SK-N-SH (cell line): ENCODE data around the gene BRD2. TPM values are rescaled to one million over a fixed set of nuclear protein-coding genes. Genes with fewer than 3 reads are reported as not detected.

Source experiments
- CTCF ChIA-PET: fragments of 300-600, 350-600 bp; formaldehyde crosslinking; extraction: SDS; loops from one replicate; lab custom pipeline; 2021; lab: Yijun Ruan, JAX
- POLR2A ChIA-PET: fragments of 350-600 bp; sonication (Branson Sonifier 250); formaldehyde crosslinking; extraction: SDS; loops from one replicate; lab custom pipeline; 2020; ENCODE audit warnings: antibody characterized with exemption, inconsistent platforms; lab: Yijun Ruan, JAX
- DNase-seq: peaks from one replicate; pipeline ENCODE4 v3.0.0; 2012
- H2AFZ ChIP-seq: fragments of 200-600 bp; sonication (generic); 2 replicates; pipeline ENCODE4 v1.8.1; 2016; ENCODE audit warnings: antibody characterized with exemption, mild to moderate bottlenecking, low read depth
- H3F3A ChIP-seq: fragments of 200-600 bp; sonication (generic); replicated peaks from 2 replicates; pipeline ENCODE3; 2016; ENCODE audit warnings: antibody characterized with exemption, mild to moderate bottlenecking; ENCODE audit not compliant: insufficient read depth
- H3K27ac ChIP-seq, 2 experiments: fragments of 200-500 bp in 1 of 2; fragments of 200-600 bp in 1 of 2; sonication (Bioruptor generic) in 1 of 2; sonication (generic), shearing (Covaris generic) in 1 of 2; 2 replicates each; pipeline versions ENCODE4 v1.5.1 to v1.6.1; 2014 to 2016; ENCODE audit warnings: low read depth in 2 of 2, inconsistent platforms in 1 of 2, low read length in 1 of 2, mild to moderate bottlenecking in 1 of 2, mixed read lengths in 1 of 2
- H3K27me3 ChIP-seq: fragments of 200-600 bp; sonication (generic), shearing (Covaris generic); 2 replicates; pipeline ENCODE4 v1.6.1; 2016; ENCODE audit warnings: mixed run types; ENCODE audit not compliant: insufficient read depth
- H3K36me3 ChIP-seq, 2 experiments: fragments of 200-500 bp in 1 of 2; fragments of 200-600 bp in 1 of 2; sonication (Bioruptor generic) in 1 of 2; sonication (generic) in 1 of 2; replicated peaks in 1 of 2; 2 replicates each; pipeline versions ENCODE3 to v1.5.1; 2014 to 2016; ENCODE audit warnings: low read length in 1 of 2, mild to moderate bottlenecking in 1 of 2; ENCODE audit not compliant: insufficient read depth in 2 of 2, control insufficient read depth in 1 of 2
- H3K4me1 ChIP-seq, 2 experiments: fragments of 200-500 bp in 1 of 2; fragments of 200-600 bp in 1 of 2; sonication (Bioruptor generic) in 1 of 2; sonication (generic), shearing (Covaris generic) in 1 of 2; 2 replicates each; pipeline versions ENCODE4 v1.5.1 to v1.6.1; 2014 to 2016; ENCODE audit warnings: low read depth in 1 of 2, low read length in 1 of 2, mixed run types in 1 of 2; ENCODE audit not compliant: insufficient read depth in 2 of 2, control insufficient read depth in 1 of 2
- H3K4me2 ChIP-seq: fragments of 200-600 bp; sonication (generic), shearing (Covaris generic); 2 replicates; pipeline ENCODE4 v1.6.1; 2017; ENCODE audit warnings: mixed run types
- H3K4me3 ChIP-seq, 2 experiments: fragments of 200-500 bp in 1 of 2; fragments of 200-600 bp in 1 of 2; sonication (Bioruptor generic) in 1 of 2; sonication (generic), shearing (Covaris generic) in 1 of 2; 2 replicates each; pipeline versions ENCODE4 v1.5.1 to v1.8.1; 2014 to 2016; ENCODE audit warnings: low read depth in 2 of 2, inconsistent platforms in 1 of 2, low read length in 1 of 2, mild to moderate bottlenecking in 1 of 2, mixed read lengths in 1 of 2, moderate library complexity in 1 of 2
- H3K79me2 ChIP-seq: fragments of 200-600 bp; sonication (generic); 2 replicates; pipeline ENCODE4 v1.8.1; 2017; ENCODE audit warnings: mild to moderate bottlenecking; ENCODE audit not compliant: insufficient read depth
- H3K9ac ChIP-seq: fragments of 200-600 bp; sonication (generic); 2 replicates; pipeline ENCODE4 v1.6.1; 2017; ENCODE audit warnings: mixed run types
- H3K9me2 ChIP-seq: fragments of 200-600 bp; sonication (generic); 2 replicates; pipeline ENCODE4 v1.6.1; 2017; ENCODE audit warnings: mixed run types
- H3K9me3 ChIP-seq: fragments of 200-600 bp; sonication (generic); 2 replicates; pipeline ENCODE4 v1.6.1; 2017; ENCODE audit warnings: mixed run types, mild to moderate bottlenecking, moderate library complexity
- H4K20me1 ChIP-seq: fragments of 200-600 bp; sonication (generic); 2 replicates; pipeline ENCODE4 v1.6.1; 2017; ENCODE audit warnings: mild to moderate bottlenecking, mixed run types; ENCODE audit not compliant: insufficient read depth
- EZH2phosphoT487 ChIP-seq: fragments of 200-600 bp; sonication (generic); IDR thresholded peaks from 2 replicates; pipeline ENCODE4 v1.6.1; 2017; ENCODE audit warnings: low read depth, mixed run types, mild to moderate bottlenecking, antibody characterized with exemption, moderate library complexity, borderline replicate concordance
- FOSL2 ChIP-seq: IDR thresholded peaks from 2 replicates; pipeline ENCODE4 v1.4.0; 2012; ENCODE audit warnings: low read depth, mild to moderate bottlenecking, moderate library complexity, borderline replicate concordance
- GABPA ChIP-seq: IDR thresholded peaks from 2 replicates; pipeline ENCODE4 v1.4.0; 2012; ENCODE audit warnings: low read depth, mild to moderate bottlenecking
- GATA2 ChIP-seq: sonication (generic); formaldehyde crosslinking; IDR thresholded peaks from 2 replicates; pipeline ENCODE4 v1.5.0; 2020; ENCODE audit warnings: mild to moderate bottlenecking, missing genetic modification reagents
- IRF3 ChIP-seq: fragments of 150-350 bp; IDR thresholded peaks from 2 replicates; pipeline ENCODE4 v1.6.1; 2016; ENCODE audit warnings: mild to moderate bottlenecking, low read depth, low read length
- JUND ChIP-seq: IDR thresholded peaks from 2 replicates; pipeline ENCODE4 v1.4.0; 2012
- NFIC ChIP-seq: IDR thresholded peaks from 2 replicates; pipeline ENCODE4 v1.4.0; 2012; ENCODE audit warnings: borderline replicate concordance
- NRF1 ChIP-seq: IDR thresholded peaks from 2 replicates; pipeline ENCODE4 v1.6.1; 2012; ENCODE audit warnings: low read depth, mild to moderate bottlenecking, low read length
- POLR2AphosphoS5 ChIP-seq: IDR thresholded peaks from 2 replicates; pipeline ENCODE4 v1.6.1; 2012; ENCODE audit warnings: low read depth, low read length
- RAD21 ChIP-seq: IDR thresholded peaks from 2 replicates; pipeline ENCODE4 v1.6.1; 2012; ENCODE audit warnings: mild to moderate bottlenecking, low read length
- RCOR1 ChIP-seq: fragments of 150-350 bp; IDR thresholded peaks from 2 replicates; pipeline ENCODE4 v1.6.1; 2017; ENCODE audit warnings: antibody characterized with exemption, low read length
- RXRA ChIP-seq: IDR thresholded peaks from 2 replicates; pipeline ENCODE4 v1.4.0; 2012; ENCODE audit warnings: low read depth, mild to moderate bottlenecking, borderline replicate concordance
- TAF1 ChIP-seq: IDR thresholded peaks from 2 replicates; pipeline ENCODE4 v1.6.1; 2012; ENCODE audit warnings: low read depth, mild to moderate bottlenecking, low read length, moderate library complexity, borderline replicate concordance
- USF1 ChIP-seq: IDR thresholded peaks from 2 replicates; pipeline ENCODE4 v1.4.0; 2012; ENCODE audit warnings: low read depth, borderline replicate concordance
- USF2 ChIP-seq: fragments of 150-350 bp; IDR thresholded peaks from 2 replicates; pipeline ENCODE4 v1.6.1; 2017; ENCODE audit warnings: antibody characterized with exemption, low read length, low read depth, borderline replicate concordance
- YY1 ChIP-seq: IDR thresholded peaks from 2 replicates; pipeline ENCODE4 v1.4.0; 2012; ENCODE audit warnings: low read depth, mild to moderate bottlenecking
- WGBS: methylation state at CpG from one replicate; pipeline ENCODE4 v1.1.6; 2017; ENCODE audit warnings: low lambda C conversion rate; 5-methylcytosine and 5-hydroxymethylcytosine counted together
- polyA plus RNA-seq, 3 experiments: library from polyadenylated mRNA; depleted of rRNA; stranded (reverse); fragments of >200 nt; gene quantifications; 2 replicates each; pipeline ENCODE4 v1.2.3, GENCODE V29; 2012
- TF ChIP-seq, protein P1 (sequence below): IDR thresholded peaks from 2 replicates; pipeline ENCODE4; 2012
- TF ChIP-seq, protein P2 (sequence below): IDR thresholded peaks from 2 replicates; pipeline ENCODE4 v1.4.0; 2012; ENCODE audit warnings: low read depth
- TF ChIP-seq, protein P3 (sequence below): IDR thresholded peaks from 2 replicates; pipeline ENCODE4 v1.4.0; 2012; ENCODE audit warnings: low read depth, borderline replicate concordance

BRD2 gene
- polyA plus RNA-seq, 1 of the 3 experiments (the other 2 are of a cell fraction) = 104 TPM

DNA sequence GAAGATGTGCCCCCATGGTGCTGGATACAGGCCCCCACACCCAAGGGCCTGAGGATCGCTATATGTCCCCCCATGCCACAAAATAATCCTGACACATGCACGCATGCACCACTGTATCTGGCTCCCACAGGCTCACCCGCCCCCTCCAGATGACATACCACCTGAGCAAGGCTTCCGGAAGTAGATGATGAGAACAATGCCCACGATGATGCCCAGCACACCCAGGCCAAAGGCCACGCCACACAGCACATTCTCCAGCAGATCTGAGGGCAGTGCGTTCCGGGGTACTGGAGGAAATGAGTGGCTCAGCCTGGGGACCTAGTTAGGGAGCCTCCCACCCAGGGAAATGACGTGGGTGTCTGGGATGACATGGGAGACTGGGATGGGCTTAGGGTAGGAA is 19.3 kb upstream of the BRD2 start:
- Histone ChIP-seq H3K9ac (no peak overlapping the region), H3K27ac (no peak overlapping the region), H3F3A (no peaks in the 10 kb centered on the region), H3K36me3 (no peaks in the 10 kb centered on the region), H4K20me1 (no peaks in the 10 kb centered on the region), H3K79me2 (no peaks in the 10 kb centered on the region), H3K27me3 (peaks cover 1% of the 10 kb centered on the region; the same call in 1 of the 2 replicates), H3K4me1 (peaks cover 0 to 6% of the 10 kb centered on the region in 2 experiments; a peak in 1 of 4 replicates), H3K4me2 (no peak overlapping the region), H3K9me3 (peaks cover 10% of the 10 kb centered on the region), H3K9me2 (no peaks in the 10 kb centered on the region), H2AFZ (no peak overlapping the region), H3K4me3 (no peak overlapping the region)
- DNase-seq = no peak
- TF ChIP-seq NFIC = no peak
- TF ChIP-seq RAD21 = no peak
- TF ChIP-seq TAF1 = no peak
- no peak for TF ChIP-seq GABPA
- no peak for TF ChIP-seq POLR2AphosphoS5
- no peak for TF ChIP-seq RCOR1
- TF ChIP-seq YY1 = no peak
- no peak for TF ChIP-seq GATA2
- TF ChIP-seq, protein P1, sequence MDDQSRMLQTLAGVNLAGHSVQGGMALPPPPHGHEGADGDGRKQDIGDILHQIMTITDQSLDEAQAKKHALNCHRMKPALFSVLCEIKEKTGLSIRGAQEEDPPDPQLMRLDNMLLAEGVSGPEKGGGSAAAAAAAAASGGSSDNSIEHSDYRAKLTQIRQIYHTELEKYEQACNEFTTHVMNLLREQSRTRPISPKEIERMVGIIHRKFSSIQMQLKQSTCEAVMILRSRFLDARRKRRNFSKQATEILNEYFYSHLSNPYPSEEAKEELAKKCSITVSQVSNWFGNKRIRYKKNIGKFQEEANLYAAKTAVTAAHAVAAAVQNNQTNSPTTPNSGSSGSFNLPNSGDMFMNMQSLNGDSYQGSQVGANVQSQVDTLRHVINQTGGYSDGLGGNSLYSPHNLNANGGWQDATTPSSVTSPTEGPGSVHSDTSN = no peak
- no peak for TF ChIP-seq JUND
- no peak for TF ChIP-seq FOSL2
- TF ChIP-seq USF2 = no peak
- TF ChIP-seq, protein P2, sequence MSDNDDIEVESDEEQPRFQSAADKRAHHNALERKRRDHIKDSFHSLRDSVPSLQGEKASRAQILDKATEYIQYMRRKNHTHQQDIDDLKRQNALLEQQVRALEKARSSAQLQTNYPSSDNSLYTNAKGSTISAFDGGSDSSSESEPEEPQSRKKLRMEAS = no peak
- ChIA-PET POLR2A (no interaction called here), CTCF (interaction anchor here (1.0 to 2.6 kb wide), 3 partner anchors 15 to 81 kb away, joined by 3 to 15 read pairs (median 13); no protein-coding TSS in a partner anchor)
- 59% methylated on average over 7 of the region's 9 CpGs for WGBS

DNA sequence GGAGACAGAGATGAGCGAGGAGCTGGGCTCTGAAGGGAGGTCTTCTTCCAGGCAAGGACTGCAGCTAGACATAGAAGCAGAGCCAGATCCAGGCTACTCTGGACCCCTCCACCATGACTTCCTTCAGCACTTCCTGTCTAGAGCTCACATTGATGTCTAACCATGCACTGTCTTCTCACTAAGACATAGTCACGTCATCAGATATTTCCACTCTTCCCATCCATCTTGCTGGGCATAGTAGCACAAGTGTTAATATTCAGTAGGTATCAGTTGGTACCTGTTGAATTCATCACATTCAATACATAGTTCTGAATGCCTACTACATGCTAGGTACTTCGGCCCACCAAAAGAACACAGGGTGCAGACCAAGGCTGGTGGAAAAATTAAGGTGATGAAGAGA is 18.4 kb upstream of the BRD2 start:
- no peak overlapping the region for H2AFZ ChIP-seq
- no peaks in the 10 kb centered on the region for H4K20me1 ChIP-seq
- H3K9me2 ChIP-seq = no peaks in the 10 kb centered on the region
- no peak overlapping the region for H3K4me2 ChIP-seq
- no peak for DNase-seq
- WGBS = 85% methylated on average over 3 of the region's 3 CpGs
- no peaks in the 10 kb centered on the region for H3K36me3 ChIP-seq
- H3K27ac ChIP-seq = no peak overlapping the region
- H3K27me3 ChIP-seq = no peaks in the 10 kb centered on the region; the same call in 1 of the 2 replicates
- ChIA-PET POLR2A (no interaction called here), CTCF (interaction anchor here (1.1 to 10.8 kb wide), 4 partner anchors 12 to 298 kb away, joined by 3 to 187 read pairs (median 52); partner anchors contain the start of gene HLA-DMB)
- H3K4me3 ChIP-seq = no peak overlapping the region
- H3K9ac ChIP-seq = no peak overlapping the region
- H3K79me2 ChIP-seq = no peaks in the 10 kb centered on the region
- H3K9me3 ChIP-seq = peaks cover 10% of the 10 kb centered on the region
- no peaks in the 10 kb centered on the region for H3F3A ChIP-seq
- TF ChIP-seq EZH2phosphoT487 = no peak
- TF ChIP-seq USF1 = no peak
- TF ChIP-seq, protein P3, sequence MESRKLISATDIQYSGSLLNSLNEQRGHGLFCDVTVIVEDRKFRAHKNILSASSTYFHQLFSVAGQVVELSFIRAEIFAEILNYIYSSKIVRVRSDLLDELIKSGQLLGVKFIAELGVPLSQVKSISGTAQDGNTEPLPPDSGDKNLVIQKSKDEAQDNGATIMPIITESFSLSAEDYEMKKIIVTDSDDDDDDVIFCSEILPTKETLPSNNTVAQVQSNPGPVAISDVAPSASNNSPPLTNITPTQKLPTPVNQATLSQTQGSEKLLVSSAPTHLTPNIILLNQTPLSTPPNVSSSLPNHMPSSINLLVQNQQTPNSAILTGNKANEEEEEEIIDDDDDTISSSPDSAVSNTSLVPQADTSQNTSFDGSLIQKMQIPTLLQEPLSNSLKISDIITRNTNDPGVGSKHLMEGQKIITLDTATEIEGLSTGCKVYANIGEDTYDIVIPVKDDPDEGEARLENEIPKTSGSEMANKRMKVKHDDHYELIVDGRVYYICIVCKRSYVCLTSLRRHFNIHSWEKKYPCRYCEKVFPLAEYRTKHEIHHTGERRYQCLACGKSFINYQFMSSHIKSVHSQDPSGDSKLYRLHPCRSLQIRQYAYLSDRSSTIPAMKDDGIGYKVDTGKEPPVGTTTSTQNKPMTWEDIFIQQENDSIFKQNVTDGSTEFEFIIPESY = no peak
- TF ChIP-seq POLR2AphosphoS5 = no peak
- TF ChIP-seq IRF3 = no peak
- TF ChIP-seq RXRA = no peak
- TF ChIP-seq NRF1 = no peak
- H3K4me1 ChIP-seq = peaks cover 0 to 6% of the 10 kb centered on the region in 2 experiments; a peak in 1 of 4 replicates
